ENCODE results near the gene SH3YL1.

SH3YL1 gene

GRCh38 chr2:286774-287392, 23.1 kb upstream of the SH3YL1 start:
- Histone ChIP-seq H3K27me3 (ENCODE audit: control insufficient read depth, insufficient read depth, low read length) (no peaks in the 10 kb centered on the region), H3K4me2 (ENCODE audit: low read length) (no peak overlapping the region), H3K27ac (no peak overlapping the region), H3K4me1 (peaks cover 7% of the 10 kb centered on the region), H2AFZ (peak overlapping the region; percentile 40), H3K79me2 (no peaks in the 10 kb centered on the region), H3K9me3 (ENCODE audit: control insufficient read depth, low read length) (no peaks in the 10 kb centered on the region), H3K36me3 (ENCODE audit: control insufficient read depth, insufficient read depth, low read length) (no peaks in the 10 kb centered on the region), H3K4me3 (ENCODE audit: low read depth, low read length) (no peak overlapping the region), H3K9ac (no peak overlapping the region)
- TF ChIP-seq CTCF (IDR thresholded peaks at IDR 0.05): no peak

GRCh38 chr2:286035-286434, 22.2 kb upstream of the SH3YL1 start:
- H3K79me2 ChIP-seq: no peaks in the 10 kb centered on the region
- no peak for TF ChIP-seq CTCF (IDR thresholded peaks at IDR 0.05)
- H2AFZ ChIP-seq: no peak overlapping the region
- H3K4me3 ChIP-seq (ENCODE audit: low read depth, low read length): no peak overlapping the region
- H3K4me1 ChIP-seq: peaks cover 7% of the 10 kb centered on the region
- no peak overlapping the region for H3K4me2 ChIP-seq (ENCODE audit: low read length)
- no peak overlapping the region for H3K27ac ChIP-seq
- no peak overlapping the region for H3K9ac ChIP-seq
- H3K36me3 ChIP-seq (ENCODE audit: control insufficient read depth, insufficient read depth, low read length): no peaks in the 10 kb centered on the region
- H3K9me3 ChIP-seq (ENCODE audit: control insufficient read depth, low read length): no peaks in the 10 kb centered on the region
- no peaks in the 10 kb centered on the region for H3K27me3 ChIP-seq (ENCODE audit: control insufficient read depth, insufficient read depth, low read length)

DNA sequence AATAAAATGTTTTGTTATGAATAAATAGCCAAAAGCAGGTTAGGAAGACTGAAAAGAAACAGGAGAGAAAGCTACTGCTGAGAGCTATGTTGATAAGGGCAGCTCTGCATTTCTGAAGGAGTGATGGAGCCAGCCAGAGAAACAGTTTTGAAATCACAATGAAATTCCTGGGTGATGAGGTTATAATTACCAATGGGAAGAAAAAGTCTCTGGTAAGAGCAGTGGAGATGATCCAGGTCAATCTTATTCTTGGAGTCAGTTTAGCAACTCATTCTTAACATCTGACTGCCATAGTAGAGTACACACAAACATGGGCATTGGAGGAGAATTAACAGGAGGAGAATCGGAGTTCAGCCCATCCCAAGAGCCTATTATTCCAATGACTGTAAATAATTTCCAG, 21.7 kb upstream of the SH3YL1 start:
- H3K4me2 ChIP-seq (ENCODE audit: low read length): no peak overlapping the region
- H2AFZ ChIP-seq: no peak overlapping the region
- no peaks in the 10 kb centered on the region for H3K27me3 ChIP-seq (ENCODE audit: control insufficient read depth, insufficient read depth, low read length)
- H3K9ac ChIP-seq: no peak overlapping the region
- H3K4me1 ChIP-seq: peaks cover 7% of the 10 kb centered on the region
- no peak overlapping the region for H3K4me3 ChIP-seq (ENCODE audit: low read depth, low read length)
- no peaks in the 10 kb centered on the region for H3K9me3 ChIP-seq (ENCODE audit: control insufficient read depth, low read length)
- TF ChIP-seq CTCF (IDR thresholded peaks at IDR 0.05): no peak
- H3K79me2 ChIP-seq: no peaks in the 10 kb centered on the region
- H3K27ac ChIP-seq: no peak overlapping the region
- H3K36me3 ChIP-seq (ENCODE audit: control insufficient read depth, insufficient read depth, low read length): no peaks in the 10 kb centered on the region

DNA sequence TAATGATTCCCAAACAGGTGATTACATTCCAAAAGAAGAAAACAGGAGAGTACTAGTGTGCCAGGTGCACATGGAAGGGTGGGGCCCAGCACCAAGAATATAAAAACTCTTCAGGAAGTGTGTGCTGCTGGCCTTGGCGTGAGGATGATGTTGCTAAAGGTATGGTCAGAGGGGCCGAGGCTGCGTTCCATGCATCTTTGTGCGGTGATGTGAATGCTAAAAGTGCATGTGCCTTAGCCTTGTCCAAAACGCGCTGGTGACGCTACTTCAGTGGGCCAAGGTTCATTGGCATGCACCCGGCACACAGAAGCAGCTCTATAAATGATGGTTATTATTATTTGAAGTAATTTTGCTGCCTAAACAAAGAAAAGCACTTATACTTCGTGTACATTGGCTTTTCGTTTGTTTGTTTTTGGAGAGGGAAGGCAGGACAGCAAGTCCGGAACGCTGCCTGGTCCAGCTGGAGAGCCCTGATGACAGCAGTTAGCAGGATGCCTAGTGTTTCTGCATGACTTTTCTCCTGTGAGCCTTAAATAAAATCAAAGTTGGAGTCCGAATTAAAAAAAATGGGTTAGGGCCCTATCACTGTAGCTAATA, 21.2 kb upstream of the SH3YL1 start:
- H3K4me2 ChIP-seq (ENCODE audit: low read length): no peak overlapping the region
- peaks cover 7% of the 10 kb centered on the region for H3K4me1 ChIP-seq
- no peak overlapping the region for H3K27ac ChIP-seq
- H3K4me3 ChIP-seq (ENCODE audit: low read depth, low read length): no peak overlapping the region
- H3K79me2 ChIP-seq: no peaks in the 10 kb centered on the region
- no peak for TF ChIP-seq CTCF (IDR thresholded peaks at IDR 0.05)
- H3K9me3 ChIP-seq (ENCODE audit: control insufficient read depth, low read length): no peaks in the 10 kb centered on the region
- no peak overlapping the region for H3K9ac ChIP-seq
- no peaks in the 10 kb centered on the region for H3K36me3 ChIP-seq (ENCODE audit: control insufficient read depth, insufficient read depth, low read length)
- H2AFZ ChIP-seq: no peak overlapping the region
- H3K27me3 ChIP-seq (ENCODE audit: control insufficient read depth, insufficient read depth, low read length): no peaks in the 10 kb centered on the region

Measured in parathyroid adenoma (tissue), 2 donors.